IMR-90 (cell line): Measurements from ENCODE around the gene CSNK1G2. TPM values are rescaled to one million over a fixed set of nuclear protein-coding genes. Genes with fewer than 3 reads are reported as not detected.

Experiments used
- ATAC-seq: fragments of 200-7000 bp; cut with Tn5 transposase; 2 replicates; pipeline ENCODE4 v1.9.1; 2020; ENCODE audit warnings: low read depth, mild to moderate bottlenecking, moderate library complexity
- BruUV-seq: library from RNA; stranded (reverse); fragments of 400-500 nt; replicated peaks from 2 replicates; lab custom pipeline; 2021; lab: Mats Ljungman, UMichigan
- CTCF ChIA-PET: fragments of 300-600 bp; formaldehyde crosslinking; extraction: SDS; loops from one replicate; lab custom pipeline; 2021; ENCODE audit warnings: antibody characterized with exemption; lab: Yijun Ruan, JAX
- POLR2A ChIA-PET: fragments of 300-600 bp; sonication (Branson Sonifier 250); formaldehyde crosslinking; loops from one replicate; lab custom pipeline; 2022; ENCODE audit warnings: antibody characterized with exemption; ENCODE audit not compliant: unreplicated experiment; lab: Charles Lee
- DNase-seq: peaks from one replicate; pipeline ENCODE4 v3.0.0; 2013
- H2AFZ ChIP-seq: replicated peaks from 2 replicates; pipeline ENCODE3; 2013; ENCODE audit warnings: low read length, mild to moderate bottlenecking; ENCODE audit not compliant: poor library complexity
- H2AK5ac ChIP-seq: 2 replicates; pipeline ENCODE4 v1.6.1; 2013; ENCODE audit warnings: low read depth, low read length, inconsistent platforms
- H2AK9ac ChIP-seq: replicated peaks from 2 replicates; pipeline ENCODE3; 2013; ENCODE audit warnings: mild to moderate bottlenecking, low read depth, low read length, moderate library complexity; ENCODE audit not compliant: poor library complexity
- H2BK120ac ChIP-seq: 2 replicates; pipeline ENCODE4 v1.6.1; 2013; ENCODE audit warnings: low read depth, low read length, inconsistent platforms
- H2BK15ac ChIP-seq: 3 replicates; pipeline ENCODE4 v1.6.1; 2013; ENCODE audit warnings: low read depth, low read length, inconsistent platforms
- H2BK20ac ChIP-seq: 2 replicates; pipeline ENCODE4 v1.6.1; 2013; ENCODE audit warnings: low read depth, mild to moderate bottlenecking, inconsistent platforms, low read length, moderate library complexity
- H2BK5ac ChIP-seq: 2 replicates; pipeline ENCODE4 v1.6.1; 2013; ENCODE audit warnings: mild to moderate bottlenecking, low read depth, low read length, inconsistent platforms; ENCODE audit not compliant: poor library complexity, severe bottlenecking
- H3K14ac ChIP-seq: replicated peaks from 2 replicates; pipeline ENCODE4 v1.6.1; 2013; ENCODE audit warnings: low read depth, low read length, inconsistent platforms
- H3K18ac ChIP-seq: 2 replicates; pipeline ENCODE4 v1.6.1; 2013; ENCODE audit warnings: low read depth, low read length, control low read depth
- H3K23ac ChIP-seq: 2 replicates; pipeline ENCODE4 v1.6.1; 2013; ENCODE audit warnings: low read depth, low read length, inconsistent platforms
- H3K27ac ChIP-seq: 2 replicates; pipeline ENCODE4 v1.5.1; 2013; ENCODE audit warnings: mild to moderate bottlenecking, control low read depth, low read length; ENCODE audit not compliant: insufficient read depth
- H3K27me3 ChIP-seq: 2 replicates; pipeline ENCODE4 v1.6.1; 2013; ENCODE audit warnings: low read length; ENCODE audit not compliant: control insufficient read depth, insufficient read depth
- H3K36me3 ChIP-seq: 2 replicates; pipeline ENCODE4 v1.6.1; 2013; ENCODE audit warnings: low read length, mixed read lengths; ENCODE audit not compliant: control insufficient read depth, insufficient read depth
- H3K4ac ChIP-seq: 2 replicates; pipeline ENCODE4 v1.6.1; 2013; ENCODE audit warnings: low read depth, low read length, inconsistent platforms
- H3K4me1 ChIP-seq: 2 replicates; pipeline ENCODE4 v1.6.1; 2013; ENCODE audit warnings: low read length, mixed read lengths; ENCODE audit not compliant: control insufficient read depth, insufficient read depth
- H3K4me2 ChIP-seq: 2 replicates; pipeline ENCODE4 v1.6.1; 2013; ENCODE audit warnings: low read depth, mild to moderate bottlenecking, control low read depth, low read length, moderate library complexity
- H3K4me3 ChIP-seq: 2 replicates; pipeline ENCODE4 v1.5.1; 2013; ENCODE audit warnings: low read depth, mild to moderate bottlenecking, control low read depth, low read length, moderate library complexity; ENCODE audit not compliant: insufficient read depth
- H3K56ac ChIP-seq: 2 replicates; pipeline ENCODE4 v1.6.1; 2013; ENCODE audit warnings: low read length, inconsistent platforms; ENCODE audit not compliant: insufficient read depth; ENCODE audit errors: extremely low read depth
- H3K79me1 ChIP-seq, 2 experiments: 2 replicates each; pipeline ENCODE4 v1.6.1; 2013; ENCODE audit warnings: low read length in 2 of 2, inconsistent platforms in 1 of 2, low read depth in 1 of 2
- H3K9ac ChIP-seq: 2 replicates; pipeline ENCODE4 v1.6.1; 2013; ENCODE audit warnings: low read depth, low read length, control low read depth
- H3K9me1 ChIP-seq: 2 replicates; pipeline ENCODE4 v1.6.1; 2013; ENCODE audit warnings: low read length, inconsistent platforms; ENCODE audit not compliant: insufficient read depth
- H3K9me3 ChIP-seq: 2 replicates; pipeline ENCODE4 v1.6.1; 2013; ENCODE audit warnings: low read length; ENCODE audit not compliant: control insufficient read depth, insufficient read depth
- H4K20me1 ChIP-seq: 2 replicates; pipeline ENCODE4 v1.6.1; 2013; ENCODE audit warnings: low read length, inconsistent platforms; ENCODE audit not compliant: insufficient read depth
- H4K5ac ChIP-seq: 2 replicates; pipeline ENCODE4 v1.6.1; 2013; ENCODE audit warnings: mild to moderate bottlenecking, low read depth, low read length, control low read depth
- H4K8ac ChIP-seq, 2 experiments: 2 replicates each; pipeline ENCODE4 v1.6.1; 2013; ENCODE audit warnings: low read depth in 2 of 2, low read length in 2 of 2, control low read depth in 1 of 2, inconsistent platforms in 1 of 2
- H4K91ac ChIP-seq: 2 replicates; pipeline ENCODE4 v1.6.1; 2013; ENCODE audit warnings: low read depth, low read length, inconsistent platforms; ENCODE audit not compliant: insufficient read depth
- RAD21 ChIP-seq: IDR thresholded peaks from 2 replicates; pipeline ENCODE4 v1.6.1; 2012; ENCODE audit warnings: low read length, improper control_type of control experiment
- SMC3 ChIP-seq: fragments of 150-350 bp; IDR thresholded peaks from 2 replicates; pipeline ENCODE4 v1.6.1; 2016; ENCODE audit warnings: low read depth, mild to moderate bottlenecking, antibody characterized with exemption, low read length, moderate library complexity
- WGBS, 2 experiments: methylation state at CpG; one replicate each; pipeline versions ENCODE4 v1.1.5 to v1.1.7; 2013; ENCODE audit warnings: missing lambda C conversion rate in 2 of 2; ENCODE audit not compliant: insufficient read length in 1 of 2; ENCODE audit errors: extremely low coverage in 2 of 2; 5-methylcytosine and 5-hydroxymethylcytosine counted together
- dilution Hi-C: fragments of 300-500 bp; cut with HindIII; formaldehyde crosslinking; loops from one replicate; pipeline ENCODE4 v1.14.3; 2018; ENCODE audit warnings: low sequenced_read_pairs; ENCODE audit not compliant: unreplicated experiment
- in situ Hi-C: fragments of 300-500 bp; cut with MboI; formaldehyde crosslinking; loops from 3 replicates; pipeline ENCODE4 v1.14.3; 2019; ENCODE audit warnings: low sequenced_read_pairs, inconsistent platforms, mixed read lengths
- intact Hi-C: fragments of 100-400 bp; cut with micrococcal nuclease; formaldehyde crosslinking; loops from 2 replicates; pipeline ENCODE4 v1.10.0; 2022
- polyA plus RNA-seq, 3 experiments: library from polyadenylated mRNA; depleted of rRNA; stranded (reverse); fragments of >200 nt; gene quantifications; 2 replicates each; pipeline ENCODE4 v1.2.3, GENCODE V29; 2012; ENCODE audit warnings: low replicate concordance in 1 of 3
- total RNA-seq: library from RNA; depleted of rRNA; stranded (reverse); fragments of >200 nt; gene quantifications from 2 replicates; pipeline ENCODE4 v1.2.3, GENCODE V29; 2012

Gene CSNK1G2
- total and polyA plus RNA-seq, 2 of the 4 experiments (the other 2 are of a cell fraction) = 38.0 to 96.3 TPM

DNA sequence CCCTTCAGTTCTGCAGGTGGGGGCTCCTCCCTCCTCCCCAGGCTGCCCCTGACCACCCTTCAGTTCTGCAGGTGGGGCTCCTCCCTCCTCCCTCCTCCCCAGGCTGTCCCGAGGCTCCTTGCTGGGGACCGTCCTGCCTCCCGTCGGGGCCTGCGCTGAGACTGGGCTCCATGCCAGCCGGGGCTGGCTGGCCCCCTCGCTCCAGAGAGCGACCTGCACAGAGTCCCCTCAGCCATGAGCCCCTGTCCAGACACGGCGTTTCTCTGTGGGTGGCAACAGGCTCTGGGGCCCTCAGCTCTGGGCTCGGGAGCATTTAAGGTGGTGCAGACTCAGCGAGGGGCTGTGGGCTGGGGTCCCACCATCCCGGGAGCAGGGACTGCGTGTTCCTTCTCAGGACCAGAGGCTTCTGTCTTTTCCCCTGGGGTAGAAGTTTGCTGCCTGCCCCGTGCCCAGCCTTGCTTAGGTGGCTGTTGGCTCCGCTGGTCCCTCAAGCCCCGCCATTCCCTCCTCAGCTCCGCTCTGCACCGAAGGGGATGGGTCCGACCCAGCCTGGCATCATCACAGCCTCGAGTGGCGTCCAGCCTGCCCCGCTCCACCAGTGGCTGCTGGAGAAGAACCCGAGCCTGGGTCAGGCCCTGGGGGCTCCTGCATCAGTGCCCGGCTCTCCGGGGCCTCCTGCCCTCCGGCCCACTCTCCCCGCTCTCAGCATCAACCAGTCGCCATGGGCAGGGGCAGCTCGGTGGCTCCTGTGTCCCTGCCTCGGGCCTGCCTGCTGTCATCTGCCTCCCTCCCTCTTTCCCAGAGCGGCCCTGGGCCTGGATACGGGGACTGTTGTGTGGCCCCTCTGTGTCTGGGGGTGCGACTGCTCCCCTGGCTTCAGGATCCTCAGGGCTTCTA, 27.6 kb downstream of the CSNK1G2 start:
- Histone ChIP-seq H4K8ac (no peak overlapping the region), H2BK120ac (no peak overlapping the region), H3K79me1 (peaks cover 12 to 48% of the 10 kb centered on the region in 2 experiments), H3K36me3 (peaks cover 22% of the 10 kb centered on the region), H2AK5ac (no peak overlapping the region), H3K14ac (no peak overlapping the region), H2BK15ac (no peak overlapping the region), H3K4me3 (no peak overlapping the region), H3K27me3 (no peaks in the 10 kb centered on the region), H2AFZ (no peak overlapping the region), H3K56ac (no peak overlapping the region), H3K4ac (no peak overlapping the region), H4K5ac (no peak overlapping the region), H3K18ac (no peak overlapping the region), H3K9me3 (no peaks in the 10 kb centered on the region), H3K27ac (no peak overlapping the region), H3K23ac (no peak overlapping the region), H3K9ac (no peak overlapping the region), H3K4me1 (no peaks in the 10 kb centered on the region), H3K9me1 (no peaks in the 10 kb centered on the region; the same call in 1 of the 2 replicates), H3K4me2 (no peak overlapping the region), H2AK9ac (no peak overlapping the region), H4K20me1 (peaks cover 62% of the 10 kb centered on the region), H4K91ac (no peak overlapping the region), H2BK5ac (no peak overlapping the region), H2BK20ac (no peak overlapping the region)
- ChIA-PET POLR2A (no interaction called here), CTCF (no interaction called here)
- dilution Hi-C loops = no loop called here
- TF ChIP-seq SMC3 = no peak
- no peak for TF ChIP-seq RAD21
- 62% methylated on average over 16 of the region's 34 CpGs; no CpG with 5 or more reads in 1 of the 2 experiments for WGBS, 2 experiments
- no TSS peak for BruUV-seq
- ATAC-seq (no peak), DNase-seq (no peak)
- in situ Hi-C loops = no loop called here
- intact Hi-C loops = no loop called here
